Mesendoderm (in vitro differentiated cells): ENCODE data around the gene TOMM6.

ENCODE experiments used
- DNase-seq: peaks from one replicate; pipeline ENCODE4 v3.0.0; 2013
- H2AK5ac ChIP-seq: 2 replicates; pipeline ENCODE4 v1.6.1; 2013; ENCODE audit warnings: low read length, inconsistent platforms
- H2BK120ac ChIP-seq: 2 replicates; pipeline ENCODE4 v1.6.1; 2013; ENCODE audit warnings: low read depth, mild to moderate bottlenecking, low read length, moderate library complexity, mixed read lengths
- H2BK15ac ChIP-seq: replicated peaks from 2 replicates; pipeline ENCODE4 v1.6.1; 2013; ENCODE audit warnings: low read depth, mild to moderate bottlenecking, moderate library complexity
- H2BK5ac ChIP-seq: 2 replicates; pipeline ENCODE4 v1.6.1; 2013; ENCODE audit warnings: low read length, inconsistent platforms
- H3K18ac ChIP-seq: 2 replicates; pipeline ENCODE4 v1.6.1; 2013; ENCODE audit warnings: mild to moderate bottlenecking, low read length, mixed read lengths
- H3K23ac ChIP-seq: one replicate; pipeline ENCODE4 v1.6.1; 2013; ENCODE audit warnings: low read length
- H3K27ac ChIP-seq: 2 replicates; pipeline ENCODE4 v1.5.1; 2013; ENCODE audit warnings: low read depth, mild to moderate bottlenecking, inconsistent platforms, low read length, moderate library complexity
- H3K27me3 ChIP-seq: 2 replicates; pipeline ENCODE4 v1.6.1; 2013; ENCODE audit warnings: low read length, control low read depth, mild to moderate bottlenecking, inconsistent platforms; ENCODE audit not compliant: insufficient read depth, poor library complexity
- H3K36me3 ChIP-seq: 2 replicates; pipeline ENCODE4 v1.6.1; 2013; ENCODE audit warnings: low read length, inconsistent platforms; ENCODE audit not compliant: control insufficient read depth, insufficient read depth
- H3K4ac ChIP-seq: one replicate; pipeline ENCODE4 v1.6.1; 2013; ENCODE audit warnings: low read depth, mild to moderate bottlenecking, low read length, moderate library complexity
- H3K4me1 ChIP-seq: 2 replicates; pipeline ENCODE4 v1.6.1; 2013; ENCODE audit warnings: low read depth, low read length, inconsistent platforms; ENCODE audit not compliant: control insufficient read depth
- H3K4me2 ChIP-seq: 2 replicates; pipeline ENCODE4 v1.6.1; 2013; ENCODE audit warnings: low read length
- H3K4me3 ChIP-seq: 2 replicates; pipeline ENCODE4 v1.5.1; 2013; ENCODE audit warnings: mild to moderate bottlenecking, low read length
- H3K56ac ChIP-seq: one replicate; pipeline ENCODE4 v1.6.1; 2013; ENCODE audit warnings: low read length
- H3K79me1 ChIP-seq: 2 replicates; pipeline ENCODE4 v1.6.1; 2013; ENCODE audit warnings: low read length, inconsistent platforms
- H3K79me2 ChIP-seq: 2 replicates; pipeline ENCODE4 v1.6.1; 2013; ENCODE audit warnings: mild to moderate bottlenecking, low read length; ENCODE audit not compliant: control insufficient read depth, insufficient read depth
- H3K9ac ChIP-seq: 2 replicates; pipeline ENCODE4 v1.6.1; 2013; ENCODE audit warnings: low read length, inconsistent platforms
- H4K5ac ChIP-seq: one replicate; pipeline ENCODE4 v1.6.1; 2013; ENCODE audit warnings: low read length
- H4K8ac ChIP-seq: one replicate; pipeline ENCODE4 v1.6.1; 2013; ENCODE audit warnings: low read depth, mild to moderate bottlenecking, control low read depth, low read length, moderate library complexity
- WGBS: extraction: QIAGEN DNeasy Blood & Tissue Kit; methylation state at CpG from one replicate; pipeline ENCODE4 v1.1.7; 2013; ENCODE audit warnings: low lambda C conversion rate, missing lambda C conversion rate; ENCODE audit not compliant: insufficient coverage; ENCODE audit errors: extremely low coverage; 5-methylcytosine and 5-hydroxymethylcytosine counted together

TOMM6 gene

GRCh38 chr6:41744236-41744787 is 43.2 kb upstream of the TOMM6 start:
- H3K56ac ChIP-seq: no peak overlapping the region
- H3K9ac ChIP-seq: no peak overlapping the region
- H3K27me3 ChIP-seq: no peaks in the 10 kb centered on the region
- H2BK5ac ChIP-seq: no peak overlapping the region
- no peak overlapping the region for H2AK5ac ChIP-seq
- H2BK15ac ChIP-seq: no peak overlapping the region
- H3K79me2 ChIP-seq: no peaks in the 10 kb centered on the region
- H3K27ac ChIP-seq: no peak overlapping the region
- H3K36me3 ChIP-seq: no peaks in the 10 kb centered on the region
- no peak overlapping the region for H3K23ac ChIP-seq
- H4K5ac ChIP-seq: no peak overlapping the region
- no CpG with 5 or more reads among the region's 7 CpGs for WGBS
- no peak for DNase-seq
- no peaks in the 10 kb centered on the region for H3K79me1 ChIP-seq
- no peak overlapping the region for H4K8ac ChIP-seq
- no peak overlapping the region for H3K4ac ChIP-seq
- no peaks in the 10 kb centered on the region for H3K4me1 ChIP-seq
- no peak overlapping the region for H3K4me3 ChIP-seq
- H3K4me2 ChIP-seq: no peak overlapping the region
- H3K18ac ChIP-seq: no peak overlapping the region
- no peak overlapping the region for H2BK120ac ChIP-seq

GRCh38 chr6:41746107-41746506 is 41.4 kb upstream of the TOMM6 start:
- Histone ChIP-seq H3K79me2 (no peaks in the 10 kb centered on the region), H3K36me3 (no peaks in the 10 kb centered on the region), H3K9ac (no peak overlapping the region), H3K4me2 (no peak overlapping the region), H2BK5ac (no peak overlapping the region), H3K23ac (no peak overlapping the region), H3K27me3 (no peaks in the 10 kb centered on the region), H3K4me1 (no peaks in the 10 kb centered on the region), H3K18ac (no peak overlapping the region), H2AK5ac (no peak overlapping the region), H4K8ac (no peak overlapping the region), H2BK15ac (no peak overlapping the region), H3K4ac (no peak overlapping the region), H3K27ac (no peak overlapping the region), H4K5ac (no peak overlapping the region), H3K79me1 (no peaks in the 10 kb centered on the region), H3K4me3 (no peak overlapping the region), H3K56ac (no peak overlapping the region), H2BK120ac (no peak overlapping the region)
- DNase-seq: no peak
- WGBS: no CpG with 5 or more reads among the region's 10 CpGs

- H3K27me3 ChIP-seq: no peaks in the 10 kb centered on the region
- no CpG with 5 or more reads among the region's 15 CpGs for WGBS
- no peak within 1 kb of the TSS for H3K4me2 ChIP-seq
- no peak within 1 kb of the TSS for H2BK120ac ChIP-seq
- no peak within 1 kb of the TSS for H3K18ac ChIP-seq
- no peak within 1 kb of the TSS for H4K8ac ChIP-seq
- H3K23ac ChIP-seq: no peak within 1 kb of the TSS
- H2BK15ac ChIP-seq: no peak within 1 kb of the TSS
- H3K4me1 ChIP-seq: no peaks in the 10 kb centered on the region
- no peak within 1 kb of the TSS for H3K9ac ChIP-seq
- H3K56ac ChIP-seq: no peak within 1 kb of the TSS
- no peak within 1 kb of the TSS for H2AK5ac ChIP-seq
- DNase-seq: no peak
- H3K4ac ChIP-seq: no peak within 1 kb of the TSS
- no peak within 1 kb of the TSS for H4K5ac ChIP-seq
- no peaks in the 10 kb centered on the region for H3K36me3 ChIP-seq
- no peak within 1 kb of the TSS for H3K27ac ChIP-seq
- H3K4me3 ChIP-seq: no peak within 1 kb of the TSS
- H3K79me1 ChIP-seq: no peaks in the 10 kb centered on the region
- H2BK5ac ChIP-seq: no peak within 1 kb of the TSS
- H3K79me2 ChIP-seq: no peaks in the 10 kb centered on the region
Measured at GRCh38 chr6:41747256-41748101, 40.0 kb upstream of the TOMM6 start, which contains the start of gene PGC. Gene PGC (minus strand): TSS chr6:41747397. CDS start chr6:41747334, 63 bp downstream.

DNA sequence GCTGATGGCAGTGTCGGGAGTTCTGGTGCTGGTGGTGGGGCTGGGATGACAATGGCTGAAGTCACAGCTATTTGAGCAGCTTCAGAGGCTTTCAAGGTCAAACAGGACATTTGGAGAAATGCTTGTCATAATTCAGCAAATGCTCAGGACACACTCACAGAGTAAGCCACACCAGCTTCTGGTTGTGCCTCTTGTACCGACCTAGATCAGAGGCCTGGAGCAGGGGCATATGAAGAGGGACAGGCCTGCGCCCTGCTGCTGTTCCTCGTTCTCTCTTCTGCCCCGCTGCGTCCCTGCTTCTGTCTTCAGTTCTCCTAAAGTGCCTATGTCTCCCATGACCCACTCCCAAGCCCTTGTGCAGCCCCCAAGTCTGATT is 39.4 kb upstream of the TOMM6 start:
- no peaks in the 10 kb centered on the region for H3K27me3 ChIP-seq
- H2BK5ac ChIP-seq: no peak overlapping the region
- no peak overlapping the region for H3K4ac ChIP-seq
- H3K4me3 ChIP-seq: no peak overlapping the region
- H3K27ac ChIP-seq: no peak overlapping the region
- no peak overlapping the region for H2BK120ac ChIP-seq
- H3K18ac ChIP-seq: no peak overlapping the region
- H3K4me2 ChIP-seq: no peak overlapping the region
- no peak overlapping the region for H3K9ac ChIP-seq
- H3K4me1 ChIP-seq: no peaks in the 10 kb centered on the region
- H3K56ac ChIP-seq: no peak overlapping the region
- H3K79me2 ChIP-seq: no peaks in the 10 kb centered on the region
- H2BK15ac ChIP-seq: no peak overlapping the region
- H4K5ac ChIP-seq: no peak overlapping the region
- DNase-seq: no peak
- no peak overlapping the region for H2AK5ac ChIP-seq
- no CpG with 5 or more reads among the region's 6 CpGs for WGBS
- H3K36me3 ChIP-seq: no peaks in the 10 kb centered on the region
- H4K8ac ChIP-seq: no peak overlapping the region
- no peaks in the 10 kb centered on the region for H3K79me1 ChIP-seq
- no peak overlapping the region for H3K23ac ChIP-seq

- H2BK120ac ChIP-seq: no peak overlapping the region
- H2BK15ac ChIP-seq: no peak overlapping the region
- H3K9ac ChIP-seq: no peak overlapping the region
- no peak overlapping the region for H3K4ac ChIP-seq
- H3K36me3 ChIP-seq: no peaks in the 10 kb centered on the region
- H4K5ac ChIP-seq: no peak overlapping the region
- H3K27ac ChIP-seq: no peak overlapping the region
- H3K79me2 ChIP-seq: no peaks in the 10 kb centered on the region
- H3K23ac ChIP-seq: no peak overlapping the region
- DNase-seq: no peak
- no peak overlapping the region for H3K4me3 ChIP-seq
- no CpG with 5 or more reads among the region's 3 CpGs for WGBS
- H3K79me1 ChIP-seq: no peaks in the 10 kb centered on the region
- H3K4me2 ChIP-seq: no peak overlapping the region
- no peaks in the 10 kb centered on the region for H3K27me3 ChIP-seq
- H2BK5ac ChIP-seq: no peak overlapping the region
- no peaks in the 10 kb centered on the region for H3K4me1 ChIP-seq
- H3K56ac ChIP-seq: no peak overlapping the region
- H4K8ac ChIP-seq: no peak overlapping the region
- H3K18ac ChIP-seq: no peak overlapping the region
- no peak overlapping the region for H2AK5ac ChIP-seq
Measured at GRCh38 chr6:41748542-41748941, 39.0 kb upstream of the TOMM6 start.
